T-cell (primary cell): Measurements from ENCODE around the gene PUS3. TPM values are rescaled to one million over a fixed set of nuclear protein-coding genes. Genes with fewer than 3 reads are reported as not detected.

Experiments
- ATAC-seq, 4 experiments: fragments of 200-7000 bp in 3 of 4; fragments of 150-1000 bp in 1 of 4; cut with Tn5 transposase; replicated peaks in 1 of 4; 1 replicate in 3 of 4; 2 replicates in 1 of 4; pipeline ENCODE4 v1.10.0; 2021; ENCODE audit warnings: moderate library complexity in 3 of 4, mild to moderate bottlenecking in 2 of 4, moderate number of reproducible peaks in 1 of 4
- CTCF ChIA-PET, 2 donors: fragments of 300-600 bp; sonication (Branson Sonifier 250); formaldehyde crosslinking; loops; one replicate each; lab custom pipeline; 2022; ENCODE audit warnings: antibody characterized with exemption in 2 of 2; lab: Charles Lee
- POLR2A ChIA-PET, 2 donors: fragments of 300-600 bp; sonication (Branson Sonifier 250); formaldehyde crosslinking; loops; one replicate each; lab custom pipeline; 2022; ENCODE audit warnings: antibody characterized with exemption in 2 of 2; lab: Charles Lee
- DNase-seq, 35 experiments: peaks; one replicate each; pipeline versions ENCODE4 v3.0.0 to v3.0.0-alpha.2; 2013 to 2023
- H3K27ac ChIP-seq: one replicate; pipeline ENCODE4 v1.5.1; 2013; ENCODE audit warnings: low read length
- H3K27me3 ChIP-seq, 2 experiments: replicated peaks in 1 of 2; 1 replicate in 1 of 2; 2 replicates in 1 of 2; pipeline versions ENCODE4 v1.6.1 to v1.7.0; 2013; ENCODE audit warnings: low read length in 1 of 2, mixed read lengths in 1 of 2; ENCODE audit not compliant: control insufficient read depth in 2 of 2, insufficient read depth in 2 of 2; ENCODE audit errors: extremely low read depth in 1 of 2
- H3K36me3 ChIP-seq, 2 donors: 1 replicate in 1 of 2; 2 replicates in 1 of 2; pipeline versions ENCODE4 v1.6.1 to v1.7.0; 2013; ENCODE audit warnings: low read length in 1 of 2; ENCODE audit not compliant: control insufficient read depth in 2 of 2, insufficient read depth in 1 of 2; ENCODE audit errors: extremely low read depth in 1 of 2
- H3K4me1 ChIP-seq, 2 experiments: 1 replicate in 1 of 2; 2 replicates in 1 of 2; pipeline versions ENCODE4 v1.6.1 to v1.7.0; 2013; ENCODE audit warnings: low read length in 2 of 2, mixed read lengths in 1 of 2; ENCODE audit not compliant: insufficient read depth in 2 of 2, control insufficient read depth in 1 of 2; ENCODE audit errors: extremely low read depth in 1 of 2
- H3K4me3 ChIP-seq, 2 donors: 1 replicate in 1 of 2; 2 replicates in 1 of 2; pipeline versions ENCODE4 v1.5.1 to v1.7.0; 2013; ENCODE audit warnings: mild to moderate bottlenecking in 2 of 2, low read length in 1 of 2, moderate library complexity in 1 of 2; ENCODE audit not compliant: control insufficient read depth in 1 of 2; ENCODE audit errors: extremely low read depth in 1 of 2
- H3K9me3 ChIP-seq: 2 replicates; pipeline ENCODE4 v1.7.0; 2013
- H3K27ac Mint-ChIP-seq, 2 donors: one replicate each; pipeline ENCODE4 v1.8.0; 2020 to 2021; ENCODE audit warnings: mild to moderate bottlenecking in 2 of 2, mixed read lengths in 2 of 2
- H3K27me3 Mint-ChIP-seq, 2 donors: one replicate each; pipeline ENCODE4 v1.8.0; 2021 to 2022; ENCODE audit warnings: mixed read lengths in 2 of 2
- H3K36me3 Mint-ChIP-seq: one replicate; pipeline ENCODE4 v1.8.0; 2021; ENCODE audit warnings: mixed read lengths
- H3K4me1 Mint-ChIP-seq, 3 donors: one replicate each; pipeline ENCODE4 v1.8.0; 2020 to 2022; ENCODE audit warnings: mixed read lengths in 3 of 3, mild to moderate bottlenecking in 1 of 3
- H3K4me3 Mint-ChIP-seq, 3 donors: one replicate each; pipeline ENCODE4 v1.8.0; 2020 to 2022; ENCODE audit warnings: mild to moderate bottlenecking in 3 of 3, mixed read lengths in 3 of 3, moderate library complexity in 3 of 3
- H3K9me3 Mint-ChIP-seq, 3 donors: one replicate each; pipeline ENCODE4 v1.8.0; 2020 to 2022; ENCODE audit warnings: mixed read lengths in 3 of 3
- WGBS: methylation state at CpG from one replicate; pipeline ENCODE4 v1.1.5; 2013; ENCODE audit warnings: missing lambda C conversion rate; ENCODE audit not compliant: insufficient coverage; 5-methylcytosine and 5-hydroxymethylcytosine counted together
- total RNA-seq, 35 experiments: library from RNA in 6 of 35; stranded (reverse) in 6 of 35; fragments of 120-200 nt in 1 of 35; gene quantifications; one replicate each; pipeline versions ENCODE4 v1.2.1 to v1.2.4 and lab custom pipeline; 2013 to 2026

PUS3 gene
- total RNA-seq, 5 donors from 2014 or later (not counting 1 experiment from before 2014, with no cell fraction given) = 5.2 to 14.6 (median 11.5) TPM

GRCh38 chr11:125934473-125934872 lies 31.5 kb upstream of the PUS3 start:
- peaks cover 0 to 4% of the 10 kb centered on the region in 2 experiments for H3K4me1 ChIP-seq
- no peak for DNase-seq
- no peaks in the 10 kb centered on the region for H3K9me3 ChIP-seq
- H3K4me3 ChIP-seq = no peak overlapping the region
- peaks cover 9 to 15% of the 10 kb centered on the region in 2 donors for H3K27me3 Mint-ChIP-seq
- H3K27me3 ChIP-seq = peaks cover 0 to 19% of the 10 kb centered on the region in 2 experiments
- H3K27ac ChIP-seq = no peak overlapping the region
- H3K36me3 Mint-ChIP-seq = no peaks in the 10 kb centered on the region
- H3K4me1 Mint-ChIP-seq = peaks cover 9 to 10% (median 9%) of the 10 kb centered on the region in 3 donors
- WGBS = 97% methylated on average over 6 of the region's 8 CpGs
- no peaks in the 10 kb centered on the region for H3K9me3 Mint-ChIP-seq
- ATAC-seq = no peak
- H3K36me3 ChIP-seq = no peaks in the 10 kb centered on the region
- POLR2A ChIA-PET = no interaction called here
- no peak overlapping the region for H3K27ac Mint-ChIP-seq
- CTCF ChIA-PET = no interaction called here
- no peak overlapping the region for H3K4me3 Mint-ChIP-seq

- H3K4me3 ChIP-seq = no peak overlapping the region
- CTCF ChIA-PET = no interaction called here
- ATAC-seq = no peak
- POLR2A ChIA-PET = no interaction called here
- no peak overlapping the region for H3K27ac ChIP-seq
- peaks cover 0 to under 1% of the 10 kb centered on the region in 2 experiments for H3K4me1 ChIP-seq
- no peak overlapping the region for H3K4me3 Mint-ChIP-seq
- no peaks in the 10 kb centered on the region for H3K36me3 Mint-ChIP-seq
- no peaks in the 10 kb centered on the region for H3K9me3 ChIP-seq
- H3K4me1 Mint-ChIP-seq = peaks cover under 1 to 3% (median under 1%) of the 10 kb centered on the region in 3 donors
- WGBS = 36% methylated on average over 6 of the region's 12 CpGs
- no peak overlapping the region for H3K27ac Mint-ChIP-seq
- no peaks in the 10 kb centered on the region for H3K9me3 Mint-ChIP-seq
- H3K36me3 ChIP-seq = no peaks in the 10 kb centered on the region
- peaks cover 9 to 20% of the 10 kb centered on the region in 2 donors for H3K27me3 Mint-ChIP-seq
- no peak for DNase-seq
- peaks cover 0 to 18% of the 10 kb centered on the region in 2 experiments for H3K27me3 ChIP-seq
These were observed 30.2 kb upstream of the PUS3 start for GRCh38 chr11:125933030-125933813.

GRCh38 chr11:125932301-125932700 lies 29.3 kb upstream of the PUS3 start:
- CTCF ChIA-PET = interaction anchor here in 1 of 2 donors (1.0 kb wide), 1 partner anchor 10 kb away, joined by 3 read pairs; no protein-coding TSS in a partner anchor
- H3K9me3 ChIP-seq = no peaks in the 10 kb centered on the region
- 78% methylated on average over 3 of the region's 9 CpGs for WGBS
- POLR2A ChIA-PET = no interaction called here
- peaks cover 0 to 18% of the 10 kb centered on the region in 2 experiments for H3K27me3 ChIP-seq
- H3K27me3 Mint-ChIP-seq = peaks cover 9 to 20% of the 10 kb centered on the region in 2 donors
- no peak overlapping the region for H3K27ac Mint-ChIP-seq
- H3K9me3 Mint-ChIP-seq = no peaks in the 10 kb centered on the region
- no peaks in the 10 kb centered on the region for H3K36me3 Mint-ChIP-seq
- no peaks in the 10 kb centered on the region for H3K36me3 ChIP-seq
- H3K4me3 Mint-ChIP-seq = no peak overlapping the region
- ATAC-seq (no peak), DNase-seq (no peak)
- H3K4me1 ChIP-seq = no peaks in the 10 kb centered on the region
- H3K4me1 Mint-ChIP-seq = peaks cover 0 to 2% (median 0%) of the 10 kb centered on the region in 3 donors
- no peak overlapping the region for H3K4me3 ChIP-seq
- no peak overlapping the region for H3K27ac ChIP-seq

GRCh38 chr11:125931668-125932067 lies 28.7 kb upstream of the PUS3 start:
- POLR2A ChIA-PET = no interaction called here
- Mint-ChIP-seq H3K9me3 (no peaks in the 10 kb centered on the region), H3K4me3 (no peak overlapping the region), H3K36me3 (no peaks in the 10 kb centered on the region), H3K27me3 (peaks cover 11 to 27% of the 10 kb centered on the region in 2 donors), H3K4me1 (peaks cover 0 to 2% (median 0%) of the 10 kb centered on the region in 3 donors), H3K27ac (no peak overlapping the region)
- H3K4me1 ChIP-seq = no peaks in the 10 kb centered on the region
- CTCF ChIA-PET = interaction anchor here in 1 of 2 donors (1.0 kb wide), 1 partner anchor 11 kb away, joined by 3 read pairs; no protein-coding TSS in a partner anchor
- H3K27ac ChIP-seq = no peak overlapping the region
- no peak for DNase-seq
- no peaks in the 10 kb centered on the region for H3K9me3 ChIP-seq
- no peaks in the 10 kb centered on the region for H3K36me3 ChIP-seq
- no peak for ATAC-seq
- H3K4me3 ChIP-seq = no peak overlapping the region
- peaks cover 0 to 20% of the 10 kb centered on the region in 2 experiments for H3K27me3 ChIP-seq
- 64% methylated on average over 3 of the region's 6 CpGs for WGBS

- 75% methylated on average over 1 of the region's 3 CpGs for WGBS
- Histone ChIP-seq H3K4me3 (no peak overlapping the region), H3K36me3 (no peaks in the 10 kb centered on the region), H3K27me3 (peaks cover 0 to 22% of the 10 kb centered on the region in 2 experiments), H3K4me1 (no peaks in the 10 kb centered on the region), H3K9me3 (no peaks in the 10 kb centered on the region), H3K27ac (no peak overlapping the region)
- Mint-ChIP-seq H3K27ac (no peak overlapping the region), H3K9me3 (no peaks in the 10 kb centered on the region), H3K36me3 (no peaks in the 10 kb centered on the region), H3K4me3 (no peak overlapping the region), H3K4me1 (peaks cover 0 to 2% (median 0%) of the 10 kb centered on the region in 3 donors), H3K27me3 (peaks cover 13 to 27% of the 10 kb centered on the region in 2 donors)
- ChIA-PET CTCF (no interaction called here), POLR2A (no interaction called here)
- no peak for DNase-seq
- ATAC-seq = no peak
These were observed 28.1 kb upstream of the PUS3 start for GRCh38 chr11:125931116-125931515.

GRCh38 chr11:125930076-125930450 lies 27.1 kb upstream of the PUS3 start:
- no peaks in the 10 kb centered on the region for H3K36me3 Mint-ChIP-seq
- no peak overlapping the region for H3K4me3 Mint-ChIP-seq
- Histone ChIP-seq H3K9me3 (no peaks in the 10 kb centered on the region), H3K27me3 (peaks cover 0 to 19% of the 10 kb centered on the region in 2 experiments), H3K4me1 (no peaks in the 10 kb centered on the region), H3K4me3 (no peak overlapping the region), H3K36me3 (no peaks in the 10 kb centered on the region), H3K27ac (no peak overlapping the region)
- ChIA-PET POLR2A (no interaction called here), CTCF (no interaction called here)
- no peak for DNase-seq
- H3K9me3 Mint-ChIP-seq = no peaks in the 10 kb centered on the region
- H3K27ac Mint-ChIP-seq = no peak overlapping the region
- H3K27me3 Mint-ChIP-seq = peaks cover 15 to 27% of the 10 kb centered on the region in 2 donors
- H3K4me1 Mint-ChIP-seq = peaks cover 0 to 2% (median 0%) of the 10 kb centered on the region in 3 donors
- ATAC-seq = no peak
- 73% methylated on average over 3 of the region's 11 CpGs for WGBS
